ENCODE data around the gene TMEM236.
A peak's percentile ranks its signal among the peaks of the same experiment; 100 is the strongest.

TMEM236 gene

GRCh38 chr10:17838080-17838648 is 86.2 kb downstream of the TMEM236 start:
- Histone ChIP-seq H3K4me3 (ENCODE audit: low read depth, low read length) (no peak overlapping the region), H4K91ac (ENCODE audit: low read depth, low read length) (no peak overlapping the region), H3K27ac (ENCODE audit: low read depth, low read length) (no peak overlapping the region), H3K4me1 (ENCODE audit: control insufficient read depth in 1 of 2, insufficient read depth in 2 of 2, low read length in 2 of 2) (peaks cover 6 to 9% of the 10 kb centered on the region in 2 experiments), H2BK120ac (ENCODE audit: insufficient read depth, low read length, poor library complexity) (no peak overlapping the region), H3K18ac (ENCODE audit: low read length) (no peak overlapping the region), H3K4me2 (ENCODE audit: low read length) (no peak overlapping the region), H3K14ac (ENCODE audit: low read length) (no peak overlapping the region), H3K4ac (ENCODE audit: low read depth, low read length) (no peak overlapping the region), H3K9me3 (ENCODE audit: insufficient read depth, low read depth, low read length) (no peaks in the 10 kb centered on the region), H3K36me3 (ENCODE audit: control insufficient read depth in 1 of 2, insufficient read depth in 2 of 2, low read length in 2 of 2) (no peaks in the 10 kb centered on the region), H2BK5ac (ENCODE audit: low read depth, low read length, poor library complexity) (no peak overlapping the region), H2AFZ (ENCODE audit: insufficient read depth, low read length, poor library complexity) (no peak overlapping the region), H3K27me3 (ENCODE audit: insufficient read depth, low read length) (no peaks in the 10 kb centered on the region), H3K23ac (ENCODE audit: low read length) (no peak overlapping the region), H4K12ac (ENCODE audit: low read depth, low read length) (no peak overlapping the region), H3K79me2 (ENCODE audit: control insufficient read depth, insufficient read depth, low read length, poor library complexity) (no peaks in the 10 kb centered on the region), H2BK12ac (ENCODE audit: low read length) (no peak overlapping the region), H3K79me1 (ENCODE audit: low read length) (no peaks in the 10 kb centered on the region), H3K9ac (ENCODE audit: low read length) (no peak overlapping the region), H4K8ac (ENCODE audit: low read depth, low read length) (no peak overlapping the region), H2AK5ac (ENCODE audit: low read length) (no peak overlapping the region)
- WGBS (ENCODE audit: extremely low coverage, insufficient coverage, insufficient read length), result no CpG with 5 or more reads among the region's 9 CpGs
- no peak for DNase-seq

DNA sequence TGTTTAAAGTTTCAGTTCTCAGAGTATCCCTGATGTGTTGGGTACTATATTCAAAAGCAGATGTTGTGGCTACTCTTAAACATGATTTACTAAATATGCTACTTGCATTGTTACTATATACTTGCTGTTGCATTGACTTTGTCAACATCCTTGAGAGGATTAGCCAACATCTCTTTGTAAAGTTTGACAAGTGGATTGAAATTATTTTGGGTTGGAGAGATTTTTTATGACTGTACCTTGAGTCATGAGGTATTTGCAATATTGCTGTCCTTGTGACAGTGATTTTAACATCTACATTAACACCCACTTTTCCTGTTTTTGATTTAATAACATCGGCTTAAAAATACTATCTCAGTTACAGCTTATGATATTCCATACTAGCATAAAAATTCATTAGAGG is 89.0 kb downstream of the TMEM236 start:
- no peak overlapping the region for H3K4me3 ChIP-seq (ENCODE audit: low read depth, low read length)
- H2AFZ ChIP-seq (ENCODE audit: insufficient read depth, low read length, poor library complexity), result no peak overlapping the region
- H3K79me1 ChIP-seq (ENCODE audit: low read length), result no peaks in the 10 kb centered on the region
- H4K91ac ChIP-seq (ENCODE audit: low read depth, low read length), result no peak overlapping the region
- H3K23ac ChIP-seq (ENCODE audit: low read length), result no peak overlapping the region
- H3K9me3 ChIP-seq (ENCODE audit: insufficient read depth, low read depth, low read length), result no peaks in the 10 kb centered on the region
- no peaks in the 10 kb centered on the region for H3K36me3 ChIP-seq (ENCODE audit: control insufficient read depth in 1 of 2, insufficient read depth in 2 of 2, low read length in 2 of 2)
- no peak overlapping the region for H3K4ac ChIP-seq (ENCODE audit: low read depth, low read length)
- H3K4me1 ChIP-seq (ENCODE audit: control insufficient read depth in 1 of 2, insufficient read depth in 2 of 2, low read length in 2 of 2), result peaks cover 0 to 2% of the 10 kb centered on the region in 2 experiments
- no peak overlapping the region for H2BK120ac ChIP-seq (ENCODE audit: insufficient read depth, low read length, poor library complexity)
- no peak overlapping the region for H3K14ac ChIP-seq (ENCODE audit: low read length)
- H4K8ac ChIP-seq (ENCODE audit: low read depth, low read length), result no peak overlapping the region
- H3K9ac ChIP-seq (ENCODE audit: low read length), result no peak overlapping the region
- H3K27me3 ChIP-seq (ENCODE audit: insufficient read depth, low read length), result no peaks in the 10 kb centered on the region
- no peak for DNase-seq
- no CpG with 5 or more reads among the region's 1 CpG for WGBS (ENCODE audit: extremely low coverage, insufficient coverage, insufficient read length)
- no peak overlapping the region for H2BK12ac ChIP-seq (ENCODE audit: low read length)
- H3K79me2 ChIP-seq (ENCODE audit: control insufficient read depth, insufficient read depth, low read length, poor library complexity), result no peaks in the 10 kb centered on the region
- no peak overlapping the region for H3K4me2 ChIP-seq (ENCODE audit: low read length)
- H2AK5ac ChIP-seq (ENCODE audit: low read length), result no peak overlapping the region
- no peak overlapping the region for H3K18ac ChIP-seq (ENCODE audit: low read length)
- no peak overlapping the region for H4K12ac ChIP-seq (ENCODE audit: low read depth, low read length)
- no peak overlapping the region for H3K27ac ChIP-seq (ENCODE audit: low read depth, low read length)
- no peak overlapping the region for H2BK5ac ChIP-seq (ENCODE audit: low read depth, low read length, poor library complexity)

DNA sequence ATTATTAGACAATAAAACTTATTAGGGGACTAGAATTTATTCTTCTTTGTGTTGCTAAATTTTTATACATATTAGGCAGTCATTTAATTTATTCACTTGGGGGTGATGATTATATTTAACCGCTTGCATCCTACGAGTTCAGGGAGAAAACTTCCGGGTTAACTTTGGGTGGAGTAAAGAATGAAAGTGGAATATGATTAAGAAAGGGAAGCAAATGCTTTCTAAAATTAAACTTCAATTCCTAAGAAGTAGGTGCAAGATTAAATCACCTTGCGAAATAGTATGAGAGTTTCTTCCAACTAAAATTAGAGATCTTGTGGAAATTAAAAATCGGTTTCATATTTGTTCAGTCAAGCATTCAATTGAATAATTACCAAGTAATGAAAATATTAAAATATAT is 90.6 kb downstream of the TMEM236 start:
- Histone ChIP-seq H3K27ac (ENCODE audit: low read depth, low read length) (no peak overlapping the region), H3K79me2 (ENCODE audit: control insufficient read depth, insufficient read depth, low read length, poor library complexity) (no peaks in the 10 kb centered on the region), H4K91ac (ENCODE audit: low read depth, low read length) (no peak overlapping the region), H3K14ac (ENCODE audit: low read length) (no peak overlapping the region), H3K4me2 (ENCODE audit: low read length) (no peak overlapping the region), H2AK5ac (ENCODE audit: low read length) (no peak overlapping the region), H2AFZ (ENCODE audit: insufficient read depth, low read length, poor library complexity) (no peak overlapping the region), H3K9me3 (ENCODE audit: insufficient read depth, low read depth, low read length) (no peaks in the 10 kb centered on the region), H3K4me3 (ENCODE audit: low read depth, low read length) (no peak overlapping the region), H3K18ac (ENCODE audit: low read length) (no peak overlapping the region), H3K4me1 (ENCODE audit: control insufficient read depth in 1 of 2, insufficient read depth in 2 of 2, low read length in 2 of 2) (no peaks in the 10 kb centered on the region), H3K36me3 (ENCODE audit: control insufficient read depth in 1 of 2, insufficient read depth in 2 of 2, low read length in 2 of 2) (no peaks in the 10 kb centered on the region), H3K23ac (ENCODE audit: low read length) (no peak overlapping the region), H4K12ac (ENCODE audit: low read depth, low read length) (no peak overlapping the region), H3K27me3 (ENCODE audit: insufficient read depth, low read length) (no peaks in the 10 kb centered on the region), H3K9ac (ENCODE audit: low read length) (no peak overlapping the region), H3K79me1 (ENCODE audit: low read length) (no peaks in the 10 kb centered on the region), H2BK5ac (ENCODE audit: low read depth, low read length, poor library complexity) (no peak overlapping the region), H3K4ac (ENCODE audit: low read depth, low read length) (no peak overlapping the region), H4K8ac (ENCODE audit: low read depth, low read length) (no peak overlapping the region), H2BK120ac (ENCODE audit: insufficient read depth, low read length, poor library complexity) (no peak overlapping the region), H2BK12ac (ENCODE audit: low read length) (no peak overlapping the region)
- no CpG with 5 or more reads among the region's 5 CpGs for WGBS (ENCODE audit: extremely low coverage, insufficient coverage, insufficient read length)
- no peak for DNase-seq

DNA sequence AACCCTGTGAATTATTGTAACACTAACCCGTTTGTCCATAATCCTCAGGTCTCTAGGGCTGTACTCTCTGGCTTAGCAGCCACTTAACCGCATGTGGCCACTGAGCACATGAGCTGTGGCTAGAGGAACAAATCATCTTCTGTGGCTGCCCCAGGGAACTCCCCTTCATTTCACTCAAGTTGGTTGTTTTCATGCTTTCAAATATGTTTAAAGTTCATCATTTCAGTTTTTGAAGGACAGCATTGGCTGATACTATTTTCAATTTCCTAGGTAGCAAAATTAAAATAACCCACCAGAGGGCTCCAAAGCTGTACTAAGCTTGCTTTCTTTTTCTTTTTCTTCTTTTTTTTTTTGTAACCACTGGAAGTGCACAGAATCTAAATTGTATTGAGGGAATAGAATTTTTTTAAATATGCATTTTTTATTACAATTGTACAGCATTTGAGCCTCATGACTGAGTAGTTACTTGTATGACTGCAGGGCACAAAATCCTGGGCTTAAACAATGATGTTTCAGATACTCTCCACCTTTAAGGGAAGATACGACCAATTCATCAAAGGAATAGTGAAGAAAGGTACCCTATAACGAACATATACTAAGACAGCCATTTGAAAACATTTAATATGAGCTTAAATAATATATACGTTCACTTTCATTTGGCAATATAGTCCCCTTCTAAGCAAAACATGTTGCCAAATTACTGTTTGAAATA is 95.7 kb downstream of the TMEM236 start:
- H3K23ac ChIP-seq (ENCODE audit: low read length), result no peak overlapping the region
- no peak overlapping the region for H4K12ac ChIP-seq (ENCODE audit: low read depth, low read length)
- no peak overlapping the region for H3K4me3 ChIP-seq (ENCODE audit: low read depth, low read length)
- no peak overlapping the region for H2BK12ac ChIP-seq (ENCODE audit: low read length)
- no peak overlapping the region for H3K9ac ChIP-seq (ENCODE audit: low read length)
- no peaks in the 10 kb centered on the region for H3K36me3 ChIP-seq (ENCODE audit: control insufficient read depth in 1 of 2, insufficient read depth in 2 of 2, low read length in 2 of 2)
- no peaks in the 10 kb centered on the region for H3K79me1 ChIP-seq (ENCODE audit: low read length)
- no peak overlapping the region for H4K91ac ChIP-seq (ENCODE audit: low read depth, low read length)
- no peak overlapping the region for H3K18ac ChIP-seq (ENCODE audit: low read length)
- no peak overlapping the region for H3K14ac ChIP-seq (ENCODE audit: low read length)
- H4K8ac ChIP-seq (ENCODE audit: low read depth, low read length), result no peak overlapping the region
- no peaks in the 10 kb centered on the region for H3K27me3 ChIP-seq (ENCODE audit: insufficient read depth, low read length)
- H2AK5ac ChIP-seq (ENCODE audit: low read length), result no peak overlapping the region
- no peaks in the 10 kb centered on the region for H3K9me3 ChIP-seq (ENCODE audit: insufficient read depth, low read depth, low read length)
- no peak overlapping the region for H3K4ac ChIP-seq (ENCODE audit: low read depth, low read length)
- H2BK5ac ChIP-seq (ENCODE audit: low read depth, low read length, poor library complexity), result no peak overlapping the region
- no CpG with 5 or more reads among the region's 5 CpGs for WGBS (ENCODE audit: extremely low coverage, insufficient coverage, insufficient read length)
- peak in 1 of 2 donors; percentile 29 for DNase-seq
- no peak overlapping the region for H2AFZ ChIP-seq (ENCODE audit: insufficient read depth, low read length, poor library complexity)
- no peak overlapping the region for H3K27ac ChIP-seq (ENCODE audit: low read depth, low read length)
- H3K4me2 ChIP-seq (ENCODE audit: low read length), result no peak overlapping the region
- no peaks in the 10 kb centered on the region for H3K79me2 ChIP-seq (ENCODE audit: control insufficient read depth, insufficient read depth, low read length, poor library complexity)
- no peaks in the 10 kb centered on the region for H3K4me1 ChIP-seq (ENCODE audit: control insufficient read depth in 1 of 2, insufficient read depth in 2 of 2, low read length in 2 of 2)
- no peak overlapping the region for H2BK120ac ChIP-seq (ENCODE audit: insufficient read depth, low read length, poor library complexity)

All from trophoblast cell (in vitro differentiated cells and primary cell).